HEK293T (cell line): ENCODE data around the gene ARHGAP10.

Experiments used
- ARNT ChIP-seq: fragments of 450-650 bp; IDR thresholded peaks from 2 replicates; pipeline ENCODE4 v1.6.1; 2017; ENCODE audit warnings: mild to moderate bottlenecking
- BHLHE40 ChIP-seq: fragments of 450-650 bp; IDR thresholded peaks from 2 replicates; pipeline ENCODE4 v1.6.1; 2016; ENCODE audit warnings: mild to moderate bottlenecking, moderate library complexity, borderline replicate concordance
- FOXK2 ChIP-seq: fragments of 450-650 bp; IDR thresholded peaks from 2 replicates; pipeline ENCODE4 v1.6.1; 2016; ENCODE audit warnings: mild to moderate bottlenecking
- SP1 ChIP-seq: fragments of 450-650 bp; IDR thresholded peaks from 2 replicates; pipeline ENCODE4 v1.6.1; 2017
- TARDBP ChIP-seq: fragments of 450-650 bp; IDR thresholded peaks from 2 replicates; pipeline ENCODE4 v1.6.1; 2016

DNA sequence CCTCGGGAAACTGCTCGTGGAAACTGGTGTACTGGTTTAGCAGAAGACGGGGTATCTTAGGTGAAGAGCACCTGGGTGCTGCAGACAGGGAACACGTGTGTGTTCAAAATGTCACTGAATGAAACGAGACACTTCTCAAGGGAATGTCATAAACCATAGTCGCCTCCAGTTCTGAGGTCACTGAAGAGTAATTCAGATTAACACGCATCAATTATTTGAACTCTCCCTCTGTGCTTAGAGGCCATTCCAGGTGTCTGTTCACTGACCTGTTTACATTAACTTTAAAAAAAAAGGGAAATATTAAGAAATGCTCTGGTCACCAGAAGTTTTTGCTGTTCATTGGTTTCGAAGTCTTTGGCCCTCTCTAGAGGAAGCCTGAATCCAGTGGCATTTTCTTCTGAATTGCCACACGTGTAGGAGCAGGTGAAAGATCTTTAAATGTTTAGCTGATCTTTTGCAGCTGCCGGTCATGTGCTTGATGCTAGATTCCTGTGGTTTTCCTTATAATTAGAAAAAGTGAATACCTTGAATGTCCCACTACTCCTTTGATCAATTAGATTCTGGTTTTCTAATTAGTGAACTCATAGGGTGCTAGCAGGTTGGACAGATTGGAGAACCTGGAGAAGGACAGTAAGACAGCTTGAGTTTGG is 330.5 kb downstream of the ARHGAP10 start:
- TF ChIP-seq FOXK2 (no peak), BHLHE40 (no peak), TARDBP (no peak), SP1 (no peak), ARNT (no peak)
